Stimulated activated CD8-positive, alpha-beta memory T cell treated with anti-CD3 and anti-CD28 coated beads, Interleukin-12 subunit alpha, Interleukin-12 subunit beta, amount 100 ng/mL, for 4 hours (primary cell): ENCODE data around the gene SLC38A10.

Source experiments
- DNase-seq: peaks from one replicate; pipeline ENCODE4 v3.0.0-alpha.2; 2020; ENCODE audit warnings: low read depth

The SLC38A10 gene

GRCh38 chr17:81277946-81278693, 17.0 kb downstream of the SLC38A10 start:
- DNase-seq, result no peak

- no peak for DNase-seq
Measured at GRCh38 chr17:81277421-81277820, 17.7 kb downstream of the SLC38A10 start.

- DNase-seq, result no peak
Measured at GRCh38 chr17:81276781-81277180, 18.3 kb downstream of the SLC38A10 start.

- DNase-seq, result no peak
Measured at GRCh38 chr17:81274471-81274855, 20.6 kb downstream of the SLC38A10 start.

GRCh38 chr17:81273698-81274470, 21.2 kb downstream of the SLC38A10 start:
- DNase-seq, result no peak

- DNase-seq, result no peak
Measured at GRCh38 chr17:81272616-81273015, 22.5 kb downstream of the SLC38A10 start.

GRCh38 chr17:81271226-81271625, 23.9 kb downstream of the SLC38A10 start:
- DNase-seq, result no peak

- no peak for DNase-seq
Measured at GRCh38 chr17:81270279-81270678, 24.8 kb downstream of the SLC38A10 start.

- DNase-seq, result no peak
Measured at GRCh38 chr17:81267390-81268067, 27.6 kb downstream of the SLC38A10 start.

GRCh38 chr17:81265576-81265975, 29.5 kb downstream of the SLC38A10 start:
- no peak for DNase-seq

- DNase-seq, result no peak
Measured at GRCh38 chr17:81264640-81265039, 30.5 kb downstream of the SLC38A10 start.

- DNase-seq, result no peak
Measured at GRCh38 chr17:81263371-81264181, 31.5 kb downstream of the SLC38A10 start.

- no peak for DNase-seq
Measured at GRCh38 chr17:81261582-81262336, 33.3 kb downstream of the SLC38A10 start.

- DNase-seq, result no peak
Measured at GRCh38 chr17:81261096-81261495, 34.0 kb downstream of the SLC38A10 start.

- DNase-seq, result no peak
Measured at GRCh38 chr17:81260641-81261040, 34.5 kb downstream of the SLC38A10 start.

GRCh38 chr17:81260171-81260570, 34.9 kb downstream of the SLC38A10 start:
- DNase-seq, result no peak

GRCh38 chr17:81259058-81259605, 36.0 kb downstream of the SLC38A10 start:
- no peak for DNase-seq

- DNase-seq, result no peak
Measured at GRCh38 chr17:81258292-81258691, 36.8 kb downstream of the SLC38A10 start.

GRCh38 chr17:81257533-81257932, 37.6 kb downstream of the SLC38A10 start:
- DNase-seq, result no peak

GRCh38 chr17:81256616-81257015, 38.5 kb downstream of the SLC38A10 start:
- DNase-seq, result no peak
